Testis (tissue), 2 donors: Measurements from ENCODE around the gene STAC2.

Experiments
- POLR2A ChIP-seq: fragments of 450-650 bp; IDR thresholded peaks from one replicate; pipeline ENCODE4 v1.6.1; 2017; ENCODE audit warnings: antibody characterized with exemption, mild to moderate bottlenecking, moderate library complexity
- TF ChIP-seq, protein P1 (sequence below), 3 experiments: fragments of 450-650 bp in 2 of 3; fragments of 200-600 bp in 1 of 3; sonication (generic) in 1 of 3; IDR thresholded peaks; one replicate each; pipeline ENCODE4 v1.5.1; 2016 to 2019; ENCODE audit warnings: antibody characterized with exemption in 3 of 3, mild to moderate bottlenecking in 2 of 3, moderate library complexity in 1 of 3

DNA sequence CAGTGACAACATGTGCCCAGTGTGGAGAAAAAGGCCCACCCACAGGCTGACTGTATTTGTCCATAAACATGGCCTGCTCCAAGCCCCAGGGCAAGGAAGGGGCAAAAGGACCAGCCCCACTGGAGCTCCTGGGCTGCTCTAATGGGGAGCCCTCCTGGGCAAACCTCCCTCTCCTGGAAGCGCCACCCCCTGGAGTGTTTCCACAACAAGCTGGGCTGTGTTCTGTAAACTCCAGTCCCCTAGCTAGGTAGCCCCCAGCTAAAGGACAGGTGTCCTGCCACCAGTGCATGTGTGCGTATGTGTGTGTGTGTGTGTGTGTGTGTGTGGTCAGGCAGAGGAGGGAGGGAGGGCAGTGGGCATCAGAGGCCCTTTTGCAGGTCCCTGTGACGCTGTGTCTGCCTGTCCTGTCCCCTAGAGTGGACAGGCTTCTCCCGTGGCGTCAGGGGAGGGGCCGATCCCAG, 11.3 kb upstream of the STAC2 start:
- no peak for TF ChIP-seq POLR2A
- TF ChIP-seq, protein P1, sequence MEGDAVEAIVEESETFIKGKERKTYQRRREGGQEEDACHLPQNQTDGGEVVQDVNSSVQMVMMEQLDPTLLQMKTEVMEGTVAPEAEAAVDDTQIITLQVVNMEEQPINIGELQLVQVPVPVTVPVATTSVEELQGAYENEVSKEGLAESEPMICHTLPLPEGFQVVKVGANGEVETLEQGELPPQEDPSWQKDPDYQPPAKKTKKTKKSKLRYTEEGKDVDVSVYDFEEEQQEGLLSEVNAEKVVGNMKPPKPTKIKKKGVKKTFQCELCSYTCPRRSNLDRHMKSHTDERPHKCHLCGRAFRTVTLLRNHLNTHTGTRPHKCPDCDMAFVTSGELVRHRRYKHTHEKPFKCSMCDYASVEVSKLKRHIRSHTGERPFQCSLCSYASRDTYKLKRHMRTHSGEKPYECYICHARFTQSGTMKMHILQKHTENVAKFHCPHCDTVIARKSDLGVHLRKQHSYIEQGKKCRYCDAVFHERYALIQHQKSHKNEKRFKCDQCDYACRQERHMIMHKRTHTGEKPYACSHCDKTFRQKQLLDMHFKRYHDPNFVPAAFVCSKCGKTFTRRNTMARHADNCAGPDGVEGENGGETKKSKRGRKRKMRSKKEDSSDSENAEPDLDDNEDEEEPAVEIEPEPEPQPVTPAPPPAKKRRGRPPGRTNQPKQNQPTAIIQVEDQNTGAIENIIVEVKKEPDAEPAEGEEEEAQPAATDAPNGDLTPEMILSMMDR (IDR thresholded peaks at IDR 0.05) = no peak
